ENCODE results near the gene KCNJ3. TPM values are rescaled to one million over a fixed set of nuclear protein-coding genes. Genes with fewer than 3 reads are reported as not detected.

KCNJ3 gene
- total RNA-seq, 1 experiment from 2014 or later = 0.31 TPM

DNA sequence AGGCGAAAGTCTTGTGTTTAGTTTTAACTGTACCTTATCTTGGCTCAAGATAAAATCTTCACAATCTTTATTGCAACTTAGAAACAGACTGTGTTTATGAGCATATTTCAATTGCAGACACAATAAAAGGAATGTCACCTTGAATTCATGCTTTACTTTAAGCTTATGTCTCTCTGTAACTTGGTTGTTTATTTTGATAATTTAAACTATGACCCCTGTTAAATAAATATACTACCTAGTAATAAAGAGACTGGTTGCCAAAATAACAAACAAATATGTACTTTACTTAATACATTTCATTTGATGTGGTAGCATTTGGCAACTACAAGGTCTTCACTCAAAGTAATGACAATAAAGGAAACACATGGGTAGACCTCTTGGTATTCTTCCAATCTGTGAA, 202.6 kb downstream of the KCNJ3 start:
- Mint-ChIP-seq H3K27me3 (ENCODE audit: low read depth) (no peaks in the 10 kb centered on the region), H3K9me3 (peaks cover 13% of the 10 kb centered on the region), H3K4me3 (no peak overlapping the region), H3K27ac (no peak overlapping the region), H3K4me1 (no peaks in the 10 kb centered on the region), H3K36me3 (no peaks in the 10 kb centered on the region)
- CTCF ChIA-PET = no interaction called here
- TF ChIP-seq, protein P1, sequence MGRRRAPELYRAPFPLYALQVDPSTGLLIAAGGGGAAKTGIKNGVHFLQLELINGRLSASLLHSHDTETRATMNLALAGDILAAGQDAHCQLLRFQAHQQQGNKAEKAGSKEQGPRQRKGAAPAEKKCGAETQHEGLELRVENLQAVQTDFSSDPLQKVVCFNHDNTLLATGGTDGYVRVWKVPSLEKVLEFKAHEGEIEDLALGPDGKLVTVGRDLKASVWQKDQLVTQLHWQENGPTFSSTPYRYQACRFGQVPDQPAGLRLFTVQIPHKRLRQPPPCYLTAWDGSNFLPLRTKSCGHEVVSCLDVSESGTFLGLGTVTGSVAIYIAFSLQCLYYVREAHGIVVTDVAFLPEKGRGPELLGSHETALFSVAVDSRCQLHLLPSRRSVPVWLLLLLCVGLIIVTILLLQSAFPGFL (CRISPR knock-in tag; IDR thresholded peaks at IDR 0.05; ENCODE audit: borderline replicate concordance) = no peak
- TF ChIP-seq, protein P2, sequence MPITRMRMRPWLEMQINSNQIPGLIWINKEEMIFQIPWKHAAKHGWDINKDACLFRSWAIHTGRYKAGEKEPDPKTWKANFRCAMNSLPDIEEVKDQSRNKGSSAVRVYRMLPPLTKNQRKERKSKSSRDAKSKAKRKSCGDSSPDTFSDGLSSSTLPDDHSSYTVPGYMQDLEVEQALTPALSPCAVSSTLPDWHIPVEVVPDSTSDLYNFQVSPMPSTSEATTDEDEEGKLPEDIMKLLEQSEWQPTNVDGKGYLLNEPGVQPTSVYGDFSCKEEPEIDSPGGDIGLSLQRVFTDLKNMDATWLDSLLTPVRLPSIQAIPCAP (CRISPR knock-in tag; IDR thresholded peaks at IDR 0.05) = no peak
- no peak for TF ChIP-seq GTF2I (CRISPR knock-in tag; conservative IDR thresholded peaks at IDR 0.05)
- TF ChIP-seq MYBL2 (CRISPR knock-in tag; IDR thresholded peaks at IDR 0.05) = no peak
- TF ChIP-seq, protein P3, sequence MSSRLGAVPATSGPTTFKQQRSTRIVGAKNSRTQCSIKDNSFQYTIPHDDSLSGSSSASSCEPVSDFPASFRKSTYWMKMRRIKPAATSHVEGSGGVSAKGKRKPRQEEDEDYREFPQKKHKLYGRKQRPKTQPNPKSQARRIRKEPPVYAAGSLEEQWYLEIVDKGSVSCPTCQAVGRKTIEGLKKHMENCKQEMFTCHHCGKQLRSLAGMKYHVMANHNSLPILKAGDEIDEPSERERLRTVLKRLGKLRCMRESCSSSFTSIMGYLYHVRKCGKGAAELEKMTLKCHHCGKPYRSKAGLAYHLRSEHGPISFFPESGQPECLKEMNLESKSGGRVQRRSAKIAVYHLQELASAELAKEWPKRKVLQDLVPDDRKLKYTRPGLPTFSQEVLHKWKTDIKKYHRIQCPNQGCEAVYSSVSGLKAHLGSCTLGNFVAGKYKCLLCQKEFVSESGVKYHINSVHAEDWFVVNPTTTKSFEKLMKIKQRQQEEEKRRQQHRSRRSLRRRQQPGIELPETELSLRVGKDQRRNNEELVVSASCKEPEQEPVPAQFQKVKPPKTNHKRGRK (CRISPR knock-in tag; IDR thresholded peaks at IDR 0.05; ENCODE audit: borderline replicate concordance) = no peak
- TF ChIP-seq ATF1 (CRISPR knock-in tag; IDR thresholded peaks at IDR 0.05) = no peak
- no peak for TF ChIP-seq JUN (CRISPR knock-in tag; IDR thresholded peaks at IDR 0.05)
- no peak for TF ChIP-seq ZNF317 (CRISPR knock-in tag; IDR thresholded peaks at IDR 0.05; ENCODE audit: borderline replicate concordance, low read depth)
- no peak for TF ChIP-seq GABPB1 (CRISPR knock-in tag; IDR thresholded peaks at IDR 0.05)
- POLR2A ChIA-PET = no interaction called here
- DNase-seq (ENCODE audit: low spot score) = no peak
- ATAC-seq = no peak

Measured in WTC11 (cell line).